Karpas-422 (cell line): ENCODE results near the gene TMEM106C. TPM values are rescaled to one million over a fixed set of nuclear protein-coding genes. Genes with fewer than 3 reads are reported as not detected.

Experiments
- DNase-seq: peaks from one replicate; pipeline ENCODE4 v3.0.0-alpha.2; 2015
- H2AFZ ChIP-seq: fragments of 200-600 bp; sonication (generic); 2 replicates; pipeline ENCODE4 v1.6.1; 2014; ENCODE audit warnings: antibody characterized with exemption, low read length, mixed read lengths
- H3K27ac ChIP-seq: fragments of 200-600 bp; sonication (generic); 2 replicates; pipeline ENCODE4 v1.5.1; 2014; ENCODE audit warnings: mild to moderate bottlenecking, low read length, moderate library complexity
- H3K27me3 ChIP-seq: fragments of 200-600 bp; sonication (generic); 2 replicates; pipeline ENCODE4 v1.6.1; 2014; ENCODE audit warnings: low read length, mixed read lengths
- H3K36me3 ChIP-seq: fragments of 200-600 bp; sonication (generic); 2 replicates; pipeline ENCODE4 v1.6.1; 2014; ENCODE audit warnings: low read length, mixed read lengths; ENCODE audit not compliant: insufficient read depth
- H3K4me1 ChIP-seq: fragments of 200-600 bp; sonication (generic); 2 replicates; pipeline ENCODE4 v1.6.1; 2014; ENCODE audit warnings: mild to moderate bottlenecking, low read length, mixed read lengths
- H3K4me2 ChIP-seq: fragments of 200-600 bp; sonication (generic); 2 replicates; pipeline ENCODE4 v1.6.1; 2014; ENCODE audit warnings: low read length, low read depth, mild to moderate bottlenecking; ENCODE audit not compliant: poor library complexity, severe bottlenecking
- H3K4me3 ChIP-seq: fragments of 200-600 bp; sonication (generic); 2 replicates; pipeline ENCODE4 v1.5.1; 2014; ENCODE audit warnings: mild to moderate bottlenecking, antibody characterized with exemption, low read length, mixed read lengths
- H3K79me2 ChIP-seq: fragments of 200-600 bp; sonication (generic); 2 replicates; pipeline ENCODE4 v1.6.1; 2014; ENCODE audit warnings: mild to moderate bottlenecking, low read length, mixed read lengths
- H3K9ac ChIP-seq: fragments of 200-600 bp; sonication (generic); 2 replicates; pipeline ENCODE4 v1.6.0; 2014; ENCODE audit warnings: low read length
- H3K9me2 ChIP-seq: fragments of 200-600 bp; sonication (generic), shearing (Covaris generic); replicated peaks from 2 replicates; pipeline ENCODE4 v1.6.0; 2014; ENCODE audit warnings: mild to moderate bottlenecking, low read length, moderate library complexity; ENCODE audit not compliant: insufficient read depth
- H3K9me3 ChIP-seq: fragments of 300-700, 200-600 bp; sonication (generic); 2 replicates; pipeline ENCODE4 v1.6.1; 2014; ENCODE audit warnings: low read length, mixed read lengths
- H4K20me1 ChIP-seq: fragments of 200-600 bp; sonication (generic); 2 replicates; pipeline ENCODE4 v1.6.1; 2014; ENCODE audit warnings: mild to moderate bottlenecking, antibody characterized with exemption, low read length, low read depth; ENCODE audit not compliant: insufficient read depth
- total RNA-seq: library from RNA; depleted of rRNA; stranded (reverse); fragments of >200 nt; shearing (Covaris generic); gene quantifications from 2 replicates; pipeline ENCODE4 v1.2.3, GENCODE V29; 2014; ENCODE audit warnings: low replicate concordance

Gene TMEM106C
- total RNA-seq, 1 experiment from 2014 or later: 127 TPM

DNA sequence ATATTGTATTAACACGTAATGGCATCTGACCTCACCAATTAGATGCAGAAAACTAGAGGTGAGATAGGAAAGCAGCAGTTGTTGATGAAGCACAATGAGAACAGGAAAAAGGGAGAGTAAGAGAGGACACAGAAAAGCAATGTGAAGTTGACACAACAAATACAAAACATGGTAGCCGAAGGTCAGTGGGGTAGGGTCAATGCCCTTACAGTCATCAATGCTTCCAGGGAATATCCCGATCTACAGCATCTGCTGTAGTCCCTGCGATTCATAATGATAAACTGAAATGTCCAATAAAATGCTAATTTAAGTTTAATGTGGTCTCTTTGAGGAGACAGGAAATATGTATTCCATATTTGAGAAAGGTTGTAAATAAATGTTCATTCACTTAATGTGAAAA lies 43.8 kb downstream of the TMEM106C start:
- Histone ChIP-seq H3K9me3 (no peaks in the 10 kb centered on the region), H2AFZ (no peak overlapping the region), H3K4me3 (no peak overlapping the region), H3K9me2 (no peaks in the 10 kb centered on the region), H3K36me3 (no peaks in the 10 kb centered on the region), H3K4me1 (no peaks in the 10 kb centered on the region), H3K27me3 (no peaks in the 10 kb centered on the region), H3K79me2 (no peaks in the 10 kb centered on the region), H4K20me1 (no peaks in the 10 kb centered on the region), H3K27ac (no peak overlapping the region), H3K9ac (no peak overlapping the region), H3K4me2 (no peak overlapping the region)
- DNase-seq: no peak

DNA sequence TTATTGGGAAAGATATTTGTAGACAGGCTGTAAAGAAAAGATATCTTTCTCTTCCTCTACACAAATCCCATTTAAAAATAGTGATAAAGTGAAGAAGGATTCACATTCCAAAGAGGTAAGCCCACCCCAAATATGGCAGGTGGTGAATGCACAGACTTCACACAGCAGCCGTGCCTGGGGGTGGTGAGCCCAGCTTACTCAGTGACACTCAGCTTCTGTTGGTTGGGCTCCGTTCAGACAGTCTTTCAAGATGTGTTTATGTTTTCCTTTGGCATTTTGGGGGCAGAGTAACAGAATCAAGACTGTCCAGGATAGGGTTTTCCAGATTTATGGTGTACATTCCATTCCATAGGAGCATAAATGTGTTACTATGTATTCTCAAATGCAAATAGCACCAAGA lies 45.0 kb downstream of the TMEM106C start:
- Histone ChIP-seq H3K9ac (no peak overlapping the region), H3K36me3 (no peaks in the 10 kb centered on the region), H3K27ac (no peak overlapping the region), H2AFZ (no peak overlapping the region), H3K9me2 (no peaks in the 10 kb centered on the region), H3K79me2 (no peaks in the 10 kb centered on the region), H3K4me3 (no peak overlapping the region), H3K9me3 (no peaks in the 10 kb centered on the region), H3K4me1 (no peaks in the 10 kb centered on the region), H3K4me2 (no peak overlapping the region), H4K20me1 (no peaks in the 10 kb centered on the region), H3K27me3 (no peaks in the 10 kb centered on the region)
- no peak for DNase-seq

DNA sequence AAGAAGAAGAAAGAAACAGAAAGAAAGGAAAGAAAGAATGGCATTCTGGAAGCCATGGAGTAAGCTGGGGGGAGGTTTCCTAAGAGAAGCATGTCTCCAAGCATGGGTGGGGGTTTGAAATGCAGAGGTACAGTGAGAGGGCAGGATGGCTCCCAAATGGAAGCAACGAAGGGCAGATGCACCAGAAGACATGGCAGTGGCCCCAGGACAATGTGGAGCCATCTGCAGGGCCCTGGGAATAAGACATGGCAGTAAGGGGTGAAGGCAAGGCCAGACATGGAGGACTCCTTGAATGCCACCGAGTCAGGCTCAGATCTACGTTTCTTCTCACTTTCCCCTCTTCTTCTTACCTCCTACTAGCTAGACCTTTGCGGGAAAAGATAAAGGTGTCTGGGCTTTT lies 45.6 kb downstream of the TMEM106C start:
- Histone ChIP-seq H3K4me1 (no peaks in the 10 kb centered on the region), H3K36me3 (no peaks in the 10 kb centered on the region), H3K4me2 (no peak overlapping the region), H3K9me3 (no peaks in the 10 kb centered on the region), H3K9me2 (no peaks in the 10 kb centered on the region), H3K79me2 (no peaks in the 10 kb centered on the region), H3K27me3 (no peaks in the 10 kb centered on the region), H2AFZ (no peak overlapping the region), H3K4me3 (no peak overlapping the region), H3K27ac (no peak overlapping the region), H4K20me1 (no peaks in the 10 kb centered on the region), H3K9ac (no peak overlapping the region)
- DNase-seq: no peak

DNA sequence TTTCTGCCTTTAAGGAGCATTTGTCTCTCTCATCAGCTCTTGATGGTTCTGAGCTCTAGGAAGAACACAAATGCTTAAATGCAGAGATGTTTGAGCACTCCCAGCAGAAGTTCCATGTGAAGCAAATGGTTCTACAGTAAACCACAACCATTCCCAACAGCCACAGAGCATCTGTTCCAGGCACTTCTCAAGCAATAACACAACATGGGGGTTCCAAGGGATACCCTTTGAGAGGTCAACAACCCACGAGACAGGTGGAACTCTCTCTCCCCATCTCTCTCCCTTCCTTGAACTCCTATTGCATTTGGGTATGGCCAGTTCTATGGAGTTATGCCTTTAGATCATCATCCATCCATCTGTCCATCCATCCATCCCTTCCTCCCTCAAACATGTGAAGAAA lies 46.1 kb downstream of the TMEM106C start:
- Histone ChIP-seq H3K9ac (no peak overlapping the region), H4K20me1 (no peaks in the 10 kb centered on the region), H3K4me3 (no peak overlapping the region), H3K4me1 (no peaks in the 10 kb centered on the region), H3K79me2 (no peaks in the 10 kb centered on the region), H3K27me3 (no peaks in the 10 kb centered on the region), H3K27ac (no peak overlapping the region), H3K9me3 (no peaks in the 10 kb centered on the region), H3K4me2 (no peak overlapping the region), H2AFZ (no peak overlapping the region), H3K36me3 (no peaks in the 10 kb centered on the region), H3K9me2 (no peaks in the 10 kb centered on the region)
- DNase-seq: no peak

DNA sequence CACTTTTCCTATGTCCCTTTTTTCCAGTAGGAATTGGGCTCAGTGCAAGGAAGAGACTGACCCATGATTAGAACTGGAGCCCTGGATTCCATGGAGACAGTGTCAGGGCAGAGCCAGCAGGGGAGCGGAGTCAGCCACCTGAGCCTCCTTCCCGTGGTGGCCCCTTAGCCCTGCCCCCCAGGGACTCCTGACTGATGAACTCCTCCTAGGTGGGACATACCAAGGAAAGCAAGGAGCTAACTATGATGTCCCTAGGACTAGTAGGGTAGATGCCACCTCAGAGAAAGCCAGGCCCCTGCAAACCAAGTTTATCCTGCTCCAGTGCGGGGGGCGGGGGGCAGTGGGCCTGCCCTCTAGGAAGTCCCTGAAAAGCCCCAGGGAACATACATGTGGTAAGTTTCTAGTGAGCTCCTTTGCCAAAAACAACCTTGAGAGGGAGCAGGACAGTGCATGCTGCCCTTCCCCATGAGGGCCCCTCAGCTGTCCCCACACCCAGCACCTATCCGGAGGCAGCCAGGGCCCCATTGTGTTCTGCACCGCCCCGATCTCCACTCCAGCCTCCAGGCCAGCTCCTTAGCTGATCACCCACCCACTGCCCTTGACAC lies 47.1 kb downstream of the TMEM106C start:
- Histone ChIP-seq H3K4me1 (no peaks in the 10 kb centered on the region), H3K36me3 (no peaks in the 10 kb centered on the region), H3K27ac (no peak overlapping the region), H3K79me2 (no peaks in the 10 kb centered on the region), H4K20me1 (no peaks in the 10 kb centered on the region), H3K9ac (no peak overlapping the region), H3K9me2 (no peaks in the 10 kb centered on the region), H3K27me3 (no peaks in the 10 kb centered on the region), H3K9me3 (no peaks in the 10 kb centered on the region), H3K4me2 (no peak overlapping the region), H2AFZ (no peak overlapping the region), H3K4me3 (no peak overlapping the region)
- DNase-seq: no peak

DNA sequence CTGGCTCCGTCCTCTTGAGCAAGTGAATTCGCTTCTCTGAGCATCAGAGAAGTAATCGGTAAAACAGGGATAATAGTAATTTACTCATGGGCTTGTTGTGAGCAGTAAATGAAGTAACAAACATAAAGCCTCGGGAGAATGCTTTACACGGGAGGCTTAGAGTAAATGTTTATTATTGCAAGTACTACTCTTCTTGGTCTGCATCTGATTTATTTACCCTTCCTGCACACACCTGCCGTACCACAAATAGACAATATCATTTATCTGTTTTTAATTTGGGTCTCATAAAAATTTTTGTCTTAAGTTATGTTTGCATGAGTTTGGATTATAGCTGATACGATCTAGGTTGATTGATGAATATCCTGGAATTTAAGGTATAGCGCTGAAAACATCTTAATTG lies 48.7 kb downstream of the TMEM106C start:
- Histone ChIP-seq H3K9me2 (no peaks in the 10 kb centered on the region), H3K9ac (no peak overlapping the region), H3K4me1 (no peaks in the 10 kb centered on the region), H3K36me3 (no peaks in the 10 kb centered on the region), H2AFZ (no peak overlapping the region), H3K9me3 (no peaks in the 10 kb centered on the region), H3K4me2 (no peak overlapping the region), H3K27ac (no peak overlapping the region), H3K4me3 (no peak overlapping the region), H4K20me1 (no peaks in the 10 kb centered on the region), H3K79me2 (no peaks in the 10 kb centered on the region), H3K27me3 (no peaks in the 10 kb centered on the region)
- no peak for DNase-seq

DNA sequence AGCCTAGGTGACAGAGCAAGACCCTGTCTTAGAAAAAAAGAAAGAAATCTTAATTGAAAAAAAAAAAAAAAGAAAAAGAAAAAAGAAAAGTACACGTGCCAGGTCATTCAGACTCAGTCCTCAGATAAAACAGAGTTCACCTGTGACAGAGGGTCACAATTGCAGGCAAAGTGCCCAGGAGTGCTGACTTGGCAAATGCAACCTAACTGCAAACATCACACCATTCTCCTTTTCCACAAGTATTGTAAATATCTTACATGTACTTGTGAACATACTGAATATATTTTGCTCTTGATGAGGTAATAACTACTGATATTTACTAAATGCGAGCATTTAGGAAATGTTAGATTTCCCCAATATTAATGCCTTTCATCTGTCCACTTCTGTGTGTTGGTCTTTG lies 49.9 kb downstream of the TMEM106C start:
- no peaks in the 10 kb centered on the region for H3K79me2 ChIP-seq
- H3K4me2 ChIP-seq: no peak overlapping the region
- no peaks in the 10 kb centered on the region for H3K27me3 ChIP-seq
- no peak overlapping the region for H3K27ac ChIP-seq
- no peak overlapping the region for H3K9ac ChIP-seq
- H4K20me1 ChIP-seq: no peaks in the 10 kb centered on the region
- no peak overlapping the region for H3K4me3 ChIP-seq
- no peak overlapping the region for H2AFZ ChIP-seq
- no peaks in the 10 kb centered on the region for H3K9me2 ChIP-seq
- no peak for DNase-seq
- no peaks in the 10 kb centered on the region for H3K4me1 ChIP-seq
- H3K36me3 ChIP-seq: no peaks in the 10 kb centered on the region
- H3K9me3 ChIP-seq: no peaks in the 10 kb centered on the region

DNA sequence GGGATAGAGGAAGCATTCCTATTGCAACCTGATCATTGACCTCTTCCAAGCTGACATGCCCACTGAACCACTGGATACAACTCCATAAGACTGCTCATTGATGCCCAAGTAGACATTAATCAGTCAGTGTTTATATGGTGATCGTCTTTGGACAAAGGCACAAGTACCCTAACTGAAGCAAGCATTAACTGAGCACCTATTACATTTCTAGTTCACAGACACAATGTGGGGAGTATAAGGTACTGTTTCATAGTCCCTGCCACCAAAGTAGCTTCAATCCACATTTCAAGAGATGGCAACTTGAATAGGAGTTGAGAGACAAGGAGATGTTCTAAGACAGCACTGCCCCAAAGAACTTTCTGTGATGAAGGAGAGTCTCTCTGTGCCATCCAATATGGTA lies 51.7 kb downstream of the TMEM106C start:
- Histone ChIP-seq H3K4me1 (no peaks in the 10 kb centered on the region), H3K9me2 (no peaks in the 10 kb centered on the region), H3K4me3 (no peak overlapping the region), H3K27ac (no peak overlapping the region), H3K36me3 (no peaks in the 10 kb centered on the region), H3K79me2 (no peaks in the 10 kb centered on the region), H2AFZ (no peak overlapping the region), H3K9me3 (no peaks in the 10 kb centered on the region), H3K9ac (no peak overlapping the region), H3K4me2 (no peak overlapping the region), H3K27me3 (no peaks in the 10 kb centered on the region), H4K20me1 (no peaks in the 10 kb centered on the region)
- DNase-seq: no peak

DNA sequence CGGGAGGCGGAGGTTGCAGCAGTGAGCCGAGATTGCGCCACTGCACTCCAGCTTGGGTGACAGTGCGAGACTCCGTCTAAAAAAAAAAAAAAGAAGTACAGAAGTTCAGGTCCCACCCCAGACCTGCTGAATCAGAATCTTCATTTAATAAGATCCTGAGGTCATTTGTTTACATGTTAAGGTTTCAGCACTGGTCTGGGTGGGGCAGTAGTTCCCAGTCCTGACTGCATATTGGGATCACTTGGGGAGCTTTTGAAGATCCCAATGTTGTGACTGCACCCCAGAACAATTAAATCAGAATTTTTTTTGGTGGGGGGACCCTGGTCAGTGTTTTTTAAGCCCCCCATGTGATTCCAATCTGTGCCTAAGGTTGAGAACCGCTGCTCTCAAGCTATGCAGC lies 52.6 kb downstream of the TMEM106C start:
- Histone ChIP-seq H3K27ac (no peak overlapping the region), H3K36me3 (no peaks in the 10 kb centered on the region), H3K9me2 (no peaks in the 10 kb centered on the region), H2AFZ (no peak overlapping the region), H4K20me1 (no peaks in the 10 kb centered on the region), H3K79me2 (no peaks in the 10 kb centered on the region), H3K4me3 (no peak overlapping the region), H3K9me3 (no peaks in the 10 kb centered on the region), H3K4me1 (no peaks in the 10 kb centered on the region), H3K9ac (no peak overlapping the region), H3K4me2 (no peak overlapping the region), H3K27me3 (no peaks in the 10 kb centered on the region)
- DNase-seq: no peak
